Measurements from ENCODE around the gene LAPTM5. TPM values are rescaled to one million over a fixed set of nuclear protein-coding genes. Genes with fewer than 3 reads are reported as not detected.

The LAPTM5 gene
- total RNA-seq: under 0.01 and 0.09 TPM in 2 replicates

GRCh38 chr1:30757352-30758120 is at the start of gene LAPTM5:
Gene LAPTM5, minus strand, starts transcription at chr1:30757774. Its CDS starts 29 bp downstream, at chr1:30757745.

GRCh38 chr1:30723331-30723755 is 34.2 kb downstream of the LAPTM5 start, which contains the start of gene MATN1:
Gene MATN1, minus strand, starts transcription at chr1:30723585. Its CDS starts 34 bp downstream, at chr1:30723551.

Other genes starting within 250 kb of the LAPTM5 start
- 0.09 and 0.14 TPM in 2 replicates for gene MATN1, start 34.2 kb downstream of the LAPTM5 start, total RNA-seq
- 15.6 and 22.8 TPM in 2 replicates for gene SDC3, start 151.0 kb upstream of the LAPTM5 start, total RNA-seq

All from smooth muscle cell of bladder (primary cell).